Naive B cell (primary cell): ENCODE measurements around the gene SPNS3. TPM values are rescaled to one million over a fixed set of nuclear protein-coding genes. Genes with fewer than 3 reads are reported as not detected.

Source experiments
- ATAC-seq, 2 donors: fragments of 150-1000 bp; cut with Tn5 transposase; 2 replicates each; pipeline ENCODE4 v1.10.0; 2021; ENCODE audit warnings: low read depth in 2 of 2, mild to moderate bottlenecking in 2 of 2, moderate library complexity in 2 of 2
- DNase-seq: peaks from one replicate; pipeline ENCODE4 v3.0.0; 2022
- H3K27ac Mint-ChIP-seq, 6 donors: one replicate each; pipeline ENCODE4 v1.8.0; 2020 to 2022; ENCODE audit warnings: mild to moderate bottlenecking in 6 of 6, mixed read lengths in 6 of 6, moderate library complexity in 5 of 6, inconsistent platforms in 2 of 6
- H3K27me3 Mint-ChIP-seq, 3 donors: one replicate each; pipeline ENCODE4 v1.8.0; 2021 to 2022; ENCODE audit warnings: mixed read lengths in 3 of 3, mild to moderate bottlenecking in 1 of 3
- H3K36me3 Mint-ChIP-seq, 2 donors: one replicate each; pipeline ENCODE4 v1.8.0; 2020 to 2022; ENCODE audit warnings: mixed read lengths in 2 of 2, inconsistent platforms in 1 of 2, mild to moderate bottlenecking in 1 of 2
- H3K4me1 Mint-ChIP-seq, 3 donors: one replicate each; pipeline ENCODE4 v1.8.0; 2020 to 2022; ENCODE audit warnings: mixed read lengths in 3 of 3, inconsistent platforms in 1 of 3, mild to moderate bottlenecking in 1 of 3, moderate library complexity in 1 of 3
- H3K4me3 Mint-ChIP-seq, 8 donors: one replicate each; pipeline ENCODE4 v1.8.0; 2020 to 2022; ENCODE audit warnings: mild to moderate bottlenecking in 8 of 8, mixed read lengths in 8 of 8, moderate library complexity in 8 of 8, inconsistent platforms in 2 of 8
- H3K9me3 Mint-ChIP-seq, 7 donors: one replicate each; pipeline ENCODE4 v1.8.0; 2020 to 2022; ENCODE audit warnings: mixed read lengths in 7 of 7, mild to moderate bottlenecking in 5 of 7, inconsistent platforms in 2 of 7, moderate library complexity in 1 of 7
- polyA plus RNA-seq, 6 donors: library from polyadenylated mRNA; unstranded; fragments of 300-500 nt; fragmentation: Illumina TruSeq; gene quantifications; one replicate each; pipeline ENCODE4 v1.2.3, GENCODE V29; 2021; ENCODE audit warnings: low read depth in 6 of 6

SPNS3 gene
- polyA plus RNA-seq, 6 donors from 2014 or later: 0.36 to 1.3 (median 0.59) TPM; not detected in 1

- DNase-seq (no peak), ATAC-seq (no peak)
- Mint-ChIP-seq H3K9me3 (peaks cover 0 to 3% (median 0%) of the 10 kb centered on the region in 7 donors), H3K27me3 (peaks cover 0 to 17% (median 13%) of the 10 kb centered on the region in 3 donors), H3K4me1 (peaks cover 27 to 36% (median 32%) of the 10 kb centered on the region in 3 donors), H3K4me3 (no peak overlapping the region), H3K27ac (no peak overlapping the region), H3K36me3 (no peaks in the 10 kb centered on the region)
Measured at GRCh38 chr17:4490637-4491061, 56.9 kb downstream of the SPNS3 start.

- H3K4me1 Mint-ChIP-seq: peaks cover 17 to 27% (median 26%) of the 10 kb centered on the region in 3 donors
- DNase-seq: no peak
- peaks cover 0 to 17% (median 13%) of the 10 kb centered on the region in 3 donors for H3K27me3 Mint-ChIP-seq
- peaks cover 0 to 3% (median 0%) of the 10 kb centered on the region in 7 donors for H3K9me3 Mint-ChIP-seq
- peak overlapping the region in 1 of 6 donors; percentile 50 for H3K27ac Mint-ChIP-seq
- ATAC-seq: no peak
- H3K4me3 Mint-ChIP-seq: peak overlapping the region in 3 of 8 donors; percentile 7 to 67 (median 54)
- no peaks in the 10 kb centered on the region for H3K36me3 Mint-ChIP-seq
Measured at GRCh38 chr17:4492721-4493561, 59.2 kb downstream of the SPNS3 start.

GRCh38 chr17:4497101-4497824, 63.5 kb downstream of the SPNS3 start:
- DNase-seq: no peak
- Mint-ChIP-seq H3K9me3 (peaks cover 0 to 3% (median 0%) of the 10 kb centered on the region in 7 donors), H3K4me1 (peaks cover 24 to 43% (median 34%) of the 10 kb centered on the region in 3 donors), H3K27ac (peak overlapping the region in 3 of 6 donors; percentile 33 to 68 (median 64)), H3K27me3 (peaks cover 26 to 46% (median 40%) of the 10 kb centered on the region in 3 donors), H3K36me3 (no peaks in the 10 kb centered on the region), H3K4me3 (peak overlapping the region in 6 of 8 donors; percentile 32 to 77 (median 64))
- ATAC-seq: peak; percentile 12 to 33

GRCh38 chr17:4498461-4499397, 65.0 kb downstream of the SPNS3 start, which contains the start of gene SPNS2:
Gene SPNS2 (plus strand): TSS chr17:4498881. CDS start chr17:4499048, 167 bp downstream.
- H3K4me1 Mint-ChIP-seq: peaks cover 12 to 32% (median 23%) of the 10 kb centered on the region in 3 donors
- H3K36me3 Mint-ChIP-seq: no peaks in the 10 kb centered on the region
- peak within 1 kb of the TSS; percentile 70 to 91 (median 84) for H3K4me3 Mint-ChIP-seq
- DNase-seq: peak; percentile 60
- H3K27ac Mint-ChIP-seq: peak within 1 kb of the TSS in 2 of 6 donors; percentile 43 to 52
- peaks cover 0 to 3% (median 0%) of the 10 kb centered on the region in 7 donors for H3K9me3 Mint-ChIP-seq
- peaks cover 37 to 49% (median 42%) of the 10 kb centered on the region in 3 donors for H3K27me3 Mint-ChIP-seq
- peak; percentile 86 to 89 for ATAC-seq

GRCh38 chr17:4499431-4500190, 65.9 kb downstream of the SPNS3 start:
- Mint-ChIP-seq H3K4me3 (peak overlapping the region; percentile 70 to 91 (median 84)), H3K27ac (peak overlapping the region in 2 of 6 donors; percentile 43 to 52), H3K36me3 (no peaks in the 10 kb centered on the region), H3K27me3 (peaks cover 37 to 53% (median 51%) of the 10 kb centered on the region in 3 donors), H3K9me3 (peaks cover 0 to 3% (median 0%) of the 10 kb centered on the region in 7 donors), H3K4me1 (peaks cover 12 to 32% (median 23%) of the 10 kb centered on the region in 3 donors)
- ATAC-seq (peak in 1 of 2 donors; percentile 13), DNase-seq (peak; percentile 12)

- ATAC-seq (no peak), DNase-seq (no peak)
- Mint-ChIP-seq H3K4me1 (peaks cover 12 to 32% (median 23%) of the 10 kb centered on the region in 3 donors), H3K4me3 (peak overlapping the region; percentile 56 to 91 (median 83)), H3K9me3 (peaks cover 0 to under 1% (median 0%) of the 10 kb centered on the region in 7 donors), H3K27ac (peak overlapping the region in 1 of 6 donors; percentile 37), H3K36me3 (no peaks in the 10 kb centered on the region), H3K27me3 (peaks cover 37 to 57% (median 57%) of the 10 kb centered on the region in 3 donors)
Measured at GRCh38 chr17:4500191-4500571, 66.4 kb downstream of the SPNS3 start.

GRCh38 chr17:4501295-4501949, 67.7 kb downstream of the SPNS3 start:
- Mint-ChIP-seq H3K27ac (no peak overlapping the region), H3K4me3 (peak overlapping the region in 4 of 8 donors; percentile 22 to 76 (median 50)), H3K9me3 (no peaks in the 10 kb centered on the region), H3K4me1 (peaks cover 12 to 32% (median 23%) of the 10 kb centered on the region in 3 donors), H3K27me3 (peaks cover 37 to 69% (median 64%) of the 10 kb centered on the region in 3 donors), H3K36me3 (no peaks in the 10 kb centered on the region)
- ATAC-seq: no peak
- no peak for DNase-seq

- no peaks in the 10 kb centered on the region for H3K36me3 Mint-ChIP-seq
- ATAC-seq (no peak), DNase-seq (no peak)
- peak overlapping the region in 1 of 8 donors; percentile 57 for H3K4me3 Mint-ChIP-seq
- H3K27ac Mint-ChIP-seq: no peak overlapping the region
- H3K4me1 Mint-ChIP-seq: peaks cover 12 to 24% (median 16%) of the 10 kb centered on the region in 3 donors
- no peaks in the 10 kb centered on the region for H3K9me3 Mint-ChIP-seq
- H3K27me3 Mint-ChIP-seq: peaks cover 43 to 73% (median 69%) of the 10 kb centered on the region in 3 donors
Measured at GRCh38 chr17:4502466-4503154, 68.9 kb downstream of the SPNS3 start.

GRCh38 chr17:4503283-4504025, 69.7 kb downstream of the SPNS3 start:
- Mint-ChIP-seq H3K27me3 (peaks cover 43 to 82% (median 77%) of the 10 kb centered on the region in 3 donors), H3K9me3 (no peaks in the 10 kb centered on the region), H3K4me3 (peak overlapping the region in 1 of 8 donors; percentile 34), H3K4me1 (peaks cover 12 to 22% (median 15%) of the 10 kb centered on the region in 3 donors), H3K36me3 (no peaks in the 10 kb centered on the region), H3K27ac (peak overlapping the region in 2 of 6 donors; percentile 28 to 47)
- no peak for DNase-seq
- ATAC-seq: no peak

GRCh38 chr17:4504188-4504587, 70.4 kb downstream of the SPNS3 start:
- DNase-seq: no peak
- ATAC-seq: no peak
- H3K27ac Mint-ChIP-seq: no peak overlapping the region
- no peaks in the 10 kb centered on the region for H3K9me3 Mint-ChIP-seq
- H3K4me3 Mint-ChIP-seq: no peak overlapping the region
- H3K4me1 Mint-ChIP-seq: peaks cover 18 to 24% (median 22%) of the 10 kb centered on the region in 3 donors
- peaks cover 43 to 89% (median 84%) of the 10 kb centered on the region in 3 donors for H3K27me3 Mint-ChIP-seq
- no peaks in the 10 kb centered on the region for H3K36me3 Mint-ChIP-seq
